HepG2 (cell line): ENCODE results near the gene NOL4L. TPM values are rescaled to one million over a fixed set of nuclear protein-coding genes. Genes with fewer than 3 reads are reported as not detected.

Source experiments
- GZF1 ChIP-seq: sonication (generic); formaldehyde crosslinking; IDR thresholded peaks from 2 replicates; pipeline ENCODE4 v1.5.1; 2020; ENCODE audit warnings: mild to moderate bottlenecking, missing genetic modification reagents
- MXI1 ChIP-seq: IDR thresholded peaks from 3 replicates; pipeline ENCODE4 v1.6.1; 2012; ENCODE audit warnings: low read depth, low read length, inconsistent platforms, borderline replicate concordance
- NFE2 ChIP-seq: sonication (generic); formaldehyde crosslinking; IDR thresholded peaks from 2 replicates; pipeline ENCODE4 v1.4.0; 2020; ENCODE audit warnings: missing genetic modification reagents
- NR3C1 ChIP-seq: sonication (generic); formaldehyde crosslinking; IDR thresholded peaks from 2 replicates; pipeline ENCODE4 v1.4.0; 2020; ENCODE audit warnings: missing genetic modification reagents
- RXRA ChIP-seq: sonication (generic); formaldehyde crosslinking; IDR thresholded peaks from 2 replicates; pipeline ENCODE4 v1.5.1; 2020; ENCODE audit warnings: missing genetic modification reagents
- THYN1 ChIP-seq: sonication (generic); formaldehyde crosslinking; IDR thresholded peaks from 2 replicates; pipeline ENCODE4 v1.8.1; 2023; ENCODE audit warnings: low read depth, mild to moderate bottlenecking, moderate library complexity, missing genetic modification reagents, borderline replicate concordance
- ZNF136 ChIP-seq: sonication (generic); formaldehyde crosslinking; IDR thresholded peaks from 2 replicates; pipeline ENCODE4 v1.8.1; 2022; ENCODE audit warnings: low read depth, mild to moderate bottlenecking, moderate library complexity, missing genetic modification reagents
- ZNF225 ChIP-seq: sonication (generic); formaldehyde crosslinking; IDR thresholded peaks from 2 replicates; pipeline ENCODE4 v1.4.0; 2020; ENCODE audit warnings: mild to moderate bottlenecking, missing genetic modification reagents
- ZNF230 ChIP-seq: sonication (generic); formaldehyde crosslinking; IDR thresholded peaks from 2 replicates; pipeline ENCODE4 v1.4.0; 2020; ENCODE audit warnings: mild to moderate bottlenecking, missing genetic modification reagents
- ZNF329 ChIP-seq: sonication (generic); formaldehyde crosslinking; IDR thresholded peaks from 2 replicates; pipeline ENCODE4 v1.9.0; 2021; ENCODE audit warnings: low read depth, mild to moderate bottlenecking, missing genetic modification reagents
- ZNF496 ChIP-seq: sonication (generic); formaldehyde crosslinking; IDR thresholded peaks from 2 replicates; pipeline ENCODE4 v1.8.1; 2023; ENCODE audit warnings: mild to moderate bottlenecking, moderate library complexity, missing genetic modification reagents; ENCODE audit not compliant: insufficient replicate concordance
- polyA plus RNA-seq, 8 experiments: library from polyadenylated mRNA; depleted of rRNA in 3 of 8; stranded (reverse) in 7 of 8; unstranded in 1 of 8; fragments of >200 nt; fragmentation: Illumina TruSeq in 4 of 8; extraction: Trizol in 4 of 8; gene quantifications; 2 replicates each; pipeline versions ENCODE4 v1.2.1 to v1.2.3, GENCODE V29; 2011 to 2016; ENCODE audit warnings: low read depth in 4 of 8, missing spikeins in 1 of 8, mixed read lengths in 1 of 8; ENCODE audit not compliant: insufficient read depth in 1 of 8
- total RNA-seq, 5 experiments: library from RNA; depleted of rRNA; stranded (reverse); fragments of >200 nt; fragmentation: Illumina TruSeq; extraction: Trizol; gene quantifications; 2 replicates each; pipeline ENCODE4 v1.2.3, GENCODE V29; 2016; ENCODE audit warnings: low read depth in 1 of 5
- TF ChIP-seq, protein P1 (sequence below): IDR thresholded peaks from 2 replicates; pipeline ENCODE4 v1.6.1; 2016; ENCODE audit warnings: low read depth, control low read depth
- TF ChIP-seq, protein P2 (sequence below): sonication (generic); formaldehyde crosslinking; IDR thresholded peaks from 2 replicates; pipeline ENCODE4 v1.8.0; 2022; ENCODE audit warnings: missing genetic modification reagents, mild to moderate bottlenecking, inconsistent platforms, borderline replicate concordance
- TF ChIP-seq, protein P3 (sequence below): sonication (generic); formaldehyde crosslinking; IDR thresholded peaks from 2 replicates; pipeline ENCODE4 v1.4.0; 2020; ENCODE audit warnings: missing genetic modification reagents
- TF ChIP-seq, protein P4 (sequence below): sonication (generic); formaldehyde crosslinking; IDR thresholded peaks from 2 replicates; pipeline ENCODE4 v1.5.0; 2020; ENCODE audit warnings: missing genetic modification reagents, mild to moderate bottlenecking, borderline replicate concordance
- TF ChIP-seq, protein P5 (sequence below): sonication (generic); formaldehyde crosslinking; IDR thresholded peaks from 2 replicates; pipeline ENCODE4 v1.4.0; 2020; ENCODE audit warnings: missing genetic modification reagents
- TF ChIP-seq, protein P6 (sequence below): sonication (generic); formaldehyde crosslinking; IDR thresholded peaks from 2 replicates; pipeline ENCODE4 v1.5.0; 2020; ENCODE audit warnings: missing genetic modification reagents, mild to moderate bottlenecking, borderline replicate concordance

NOL4L gene
- total and polyA plus RNA-seq, 2 of the 13 experiments (the other 11 are each of a cell fraction or from before 2014, with no cell fraction given), result 16.6 to 35.4 TPM

DNA sequence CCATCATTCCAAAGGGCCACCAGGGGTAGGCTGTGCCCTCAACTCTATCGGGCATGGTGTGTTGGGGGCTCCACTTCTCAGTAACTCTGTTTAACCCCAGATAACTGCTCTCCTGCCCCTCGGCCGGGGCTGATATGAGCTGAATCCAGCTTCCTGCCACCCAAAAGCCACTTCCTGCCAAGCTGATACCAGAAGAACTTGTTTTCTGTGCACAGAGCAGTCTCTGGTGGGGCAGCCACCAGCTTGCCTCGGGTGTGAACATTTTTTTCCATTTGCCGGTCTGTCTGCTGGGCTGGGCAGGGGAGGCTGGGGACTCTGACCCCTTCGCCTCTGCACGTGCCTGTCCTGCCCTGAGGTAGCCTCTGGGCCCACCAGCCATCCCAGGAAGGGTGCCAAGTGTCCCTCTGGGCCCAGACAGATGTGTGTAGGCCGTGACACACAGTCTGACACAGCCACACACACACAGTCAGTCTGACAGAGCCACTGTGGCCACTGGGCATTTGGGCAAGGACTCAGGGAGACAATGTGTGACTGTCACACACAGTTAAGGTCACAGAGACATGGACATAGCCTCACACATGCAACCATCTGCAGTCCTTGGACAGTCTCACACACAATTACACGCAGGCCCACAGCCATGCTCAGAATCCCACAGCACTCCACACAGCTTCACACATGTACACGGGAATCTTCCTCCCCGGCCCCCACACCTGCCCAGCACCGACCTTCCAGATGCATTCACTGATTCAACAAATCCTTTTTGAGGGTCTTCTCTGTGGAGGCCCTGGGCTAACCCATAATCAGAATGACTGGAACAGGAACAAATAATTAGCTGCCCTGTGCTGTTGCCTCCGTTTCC, 45.1 kb downstream of the NOL4L start (continued):
- TF ChIP-seq, protein P1, sequence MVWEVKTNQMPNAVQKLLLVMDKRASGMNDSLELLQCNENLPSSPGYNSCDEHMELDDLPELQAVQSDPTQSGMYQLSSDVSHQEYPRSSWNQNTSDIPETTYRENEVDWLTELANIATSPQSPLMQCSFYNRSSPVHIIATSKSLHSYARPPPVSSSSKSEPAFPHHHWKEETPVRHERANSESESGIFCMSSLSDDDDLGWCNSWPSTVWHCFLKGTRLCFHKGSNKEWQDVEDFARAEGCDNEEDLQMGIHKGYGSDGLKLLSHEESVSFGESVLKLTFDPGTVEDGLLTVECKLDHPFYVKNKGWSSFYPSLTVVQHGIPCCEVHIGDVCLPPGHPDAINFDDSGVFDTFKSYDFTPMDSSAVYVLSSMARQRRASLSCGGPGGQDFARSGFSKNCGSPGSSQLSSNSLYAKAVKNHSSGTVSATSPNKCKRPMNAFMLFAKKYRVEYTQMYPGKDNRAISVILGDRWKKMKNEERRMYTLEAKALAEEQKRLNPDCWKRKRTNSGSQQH (CRISPR knock-in tag), result peak; percentile 77; the same call in 1 of the 2 replicates
- TF ChIP-seq, protein P2, sequence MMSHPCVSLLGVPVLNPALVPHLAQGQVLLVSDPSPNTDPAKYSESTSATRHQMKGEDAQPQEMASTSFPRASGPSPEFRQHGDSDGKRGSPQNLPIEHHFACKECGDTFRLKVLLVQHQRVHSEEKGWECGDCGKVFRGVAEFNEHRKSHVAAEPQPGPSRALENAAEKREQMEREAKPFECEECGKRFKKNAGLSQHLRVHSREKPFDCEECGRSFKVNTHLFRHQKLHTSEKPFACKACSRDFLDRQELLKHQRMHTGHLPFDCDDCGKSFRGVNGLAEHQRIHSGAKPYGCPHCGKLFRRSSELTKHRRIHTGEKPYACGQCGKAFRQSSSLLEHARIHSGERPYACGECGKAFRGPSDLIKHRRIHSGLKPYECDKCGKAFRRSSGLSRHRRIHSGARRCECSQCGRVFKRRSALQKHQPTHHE (CRISPR knock-in tag), result peak; percentile 56; the same call in 1 of the 2 replicates
- TF ChIP-seq NFE2 (CRISPR knock-in tag) (no peak), RXRA (CRISPR knock-in tag) (peak; percentile 97), THYN1 (CRISPR knock-in tag) (no peak), MXI1 (peak; percentile 45; the same call in 1 of the 3 replicates), ZNF230 (CRISPR knock-in tag) (peak; percentile 93), GZF1 (no peak; the same call in none of the 2 replicates), NR3C1 (no peak), ZNF136 (0 out of 2 replicates have a peak, but pooled peaks have one; percentile 61), ZNF225 (peak; percentile 98), ZNF329 (CRISPR knock-in tag) (0 out of 2 replicates have a peak, but pooled peaks have one; percentile 56), ZNF496 (CRISPR knock-in tag) (no peak)
- TF ChIP-seq, protein P3, sequence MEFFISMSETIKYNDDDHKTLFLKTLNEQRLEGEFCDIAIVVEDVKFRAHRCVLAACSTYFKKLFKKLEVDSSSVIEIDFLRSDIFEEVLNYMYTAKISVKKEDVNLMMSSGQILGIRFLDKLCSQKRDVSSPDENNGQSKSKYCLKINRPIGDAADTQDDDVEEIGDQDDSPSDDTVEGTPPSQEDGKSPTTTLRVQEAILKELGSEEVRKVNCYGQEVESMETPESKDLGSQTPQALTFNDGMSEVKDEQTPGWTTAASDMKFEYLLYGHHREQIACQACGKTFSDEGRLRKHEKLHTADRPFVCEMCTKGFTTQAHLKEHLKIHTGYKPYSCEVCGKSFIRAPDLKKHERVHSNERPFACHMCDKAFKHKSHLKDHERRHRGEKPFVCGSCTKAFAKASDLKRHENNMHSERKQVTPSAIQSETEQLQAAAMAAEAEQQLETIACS (CRISPR knock-in tag), result peak; percentile 36; the same call in 1 of the 2 replicates
- TF ChIP-seq, protein P4, sequence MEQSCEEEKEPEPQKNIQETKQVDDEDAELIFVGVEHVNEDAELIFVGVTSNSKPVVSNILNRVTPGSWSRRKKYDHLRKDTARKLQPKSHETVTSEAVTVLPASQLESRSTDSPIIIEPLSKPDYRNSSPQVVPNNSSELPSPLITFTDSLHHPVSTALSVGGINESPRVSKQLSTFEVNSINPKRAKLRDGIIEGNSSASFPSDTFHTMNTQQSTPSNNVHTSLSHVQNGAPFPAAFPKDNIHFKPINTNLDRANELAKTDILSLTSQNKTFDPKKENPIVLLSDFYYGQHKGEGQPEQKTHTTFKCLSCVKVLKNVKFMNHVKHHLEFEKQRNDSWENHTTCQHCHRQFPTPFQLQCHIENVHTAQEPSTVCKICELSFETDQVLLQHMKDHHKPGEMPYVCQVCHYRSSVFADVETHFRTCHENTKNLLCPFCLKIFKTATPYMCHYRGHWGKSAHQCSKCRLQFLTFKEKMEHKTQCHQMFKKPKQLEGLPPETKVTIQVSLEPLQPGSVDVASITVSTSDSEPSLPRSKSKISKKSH (CRISPR knock-in tag), result peak; percentile 96
- TF ChIP-seq, protein P5, sequence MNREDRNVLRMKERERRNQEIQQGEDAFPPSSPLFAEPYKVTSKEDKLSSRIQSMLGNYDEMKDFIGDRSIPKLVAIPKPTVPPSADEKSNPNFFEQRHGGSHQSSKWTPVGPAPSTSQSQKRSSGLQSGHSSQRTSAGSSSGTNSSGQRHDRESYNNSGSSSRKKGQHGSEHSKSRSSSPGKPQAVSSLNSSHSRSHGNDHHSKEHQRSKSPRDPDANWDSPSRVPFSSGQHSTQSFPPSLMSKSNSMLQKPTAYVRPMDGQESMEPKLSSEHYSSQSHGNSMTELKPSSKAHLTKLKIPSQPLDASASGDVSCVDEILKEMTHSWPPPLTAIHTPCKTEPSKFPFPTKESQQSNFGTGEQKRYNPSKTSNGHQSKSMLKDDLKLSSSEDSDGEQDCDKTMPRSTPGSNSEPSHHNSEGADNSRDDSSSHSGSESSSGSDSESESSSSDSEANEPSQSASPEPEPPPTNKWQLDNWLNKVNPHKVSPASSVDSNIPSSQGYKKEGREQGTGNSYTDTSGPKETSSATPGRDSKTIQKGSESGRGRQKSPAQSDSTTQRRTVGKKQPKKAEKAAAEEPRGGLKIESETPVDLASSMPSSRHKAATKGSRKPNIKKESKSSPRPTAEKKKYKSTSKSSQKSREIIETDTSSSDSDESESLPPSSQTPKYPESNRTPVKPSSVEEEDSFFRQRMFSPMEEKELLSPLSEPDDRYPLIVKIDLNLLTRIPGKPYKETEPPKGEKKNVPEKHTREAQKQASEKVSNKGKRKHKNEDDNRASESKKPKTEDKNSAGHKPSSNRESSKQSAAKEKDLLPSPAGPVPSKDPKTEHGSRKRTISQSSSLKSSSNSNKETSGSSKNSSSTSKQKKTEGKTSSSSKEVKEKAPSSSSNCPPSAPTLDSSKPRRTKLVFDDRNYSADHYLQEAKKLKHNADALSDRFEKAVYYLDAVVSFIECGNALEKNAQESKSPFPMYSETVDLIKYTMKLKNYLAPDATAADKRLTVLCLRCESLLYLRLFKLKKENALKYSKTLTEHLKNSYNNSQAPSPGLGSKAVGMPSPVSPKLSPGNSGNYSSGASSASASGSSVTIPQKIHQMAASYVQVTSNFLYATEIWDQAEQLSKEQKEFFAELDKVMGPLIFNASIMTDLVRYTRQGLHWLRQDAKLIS (CRISPR knock-in tag), result no peak; the same call in 1 of the 2 replicates
- TF ChIP-seq, protein P6, sequence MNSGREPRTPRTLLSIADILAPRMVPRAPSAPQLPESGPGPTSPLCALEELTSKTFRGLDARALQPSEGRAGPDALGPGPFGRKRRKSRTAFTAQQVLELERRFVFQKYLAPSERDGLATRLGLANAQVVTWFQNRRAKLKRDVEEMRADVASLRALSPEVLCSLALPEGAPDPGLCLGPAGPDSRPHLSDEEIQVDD, result peak; percentile 98
